HCT116 (cell line): ENCODE results near the gene ZNF91.

Experiments used
- CBX3 ChIP-seq: IDR thresholded peaks from 2 replicates; pipeline ENCODE4 v1.6.1; 2012; ENCODE audit warnings: low read depth
- CEBPB ChIP-seq: IDR thresholded peaks from 2 replicates; pipeline ENCODE4 v1.6.1; 2012; ENCODE audit warnings: low read depth
- EZH2 ChIP-seq: fragments of 200-600 bp; sonication (generic); IDR thresholded peaks from 2 replicates; pipeline ENCODE4 v1.6.1; 2017; ENCODE audit warnings: antibody characterized with exemption, mixed run types
- JUND ChIP-seq: IDR thresholded peaks from 2 replicates; pipeline ENCODE4 v1.6.1; 2012
- POLR2A ChIP-seq: IDR thresholded peaks from 2 replicates; pipeline ENCODE4 v1.7.0; 2011; ENCODE audit warnings: borderline replicate concordance; ENCODE audit not compliant: insufficient read depth, insufficient read length; ENCODE audit errors: extremely low read depth
- POLR2AphosphoS5 ChIP-seq: IDR thresholded peaks from 2 replicates; pipeline ENCODE4 v1.6.1; 2011; ENCODE audit warnings: mild to moderate bottlenecking, low read depth, low read length, moderate library complexity
- SIN3A ChIP-seq: IDR thresholded peaks from 2 replicates; pipeline ENCODE4 v1.6.1; 2012; ENCODE audit warnings: low read depth
- SP1 ChIP-seq: IDR thresholded peaks from 2 replicates; pipeline ENCODE4 v1.6.1; 2012; ENCODE audit warnings: low read depth
- SRF ChIP-seq: IDR thresholded peaks from 2 replicates; pipeline ENCODE4 v1.6.1; 2012; ENCODE audit warnings: low read depth
- YY1 ChIP-seq: IDR thresholded peaks from 2 replicates; pipeline ENCODE4 v1.6.1; 2011; ENCODE audit warnings: low read length, low read depth, moderate library complexity, mild to moderate bottlenecking; ENCODE audit not compliant: insufficient replicate concordance; ENCODE audit errors: extremely low read depth
- TF ChIP-seq, protein P1 (sequence below): IDR thresholded peaks from 2 replicates; pipeline ENCODE4 v1.6.1; 2012; ENCODE audit warnings: low read depth
- TF ChIP-seq, protein P2 (sequence below), 3 experiments: fragments of 200-600 bp in 1 of 3; sonication (generic) in 1 of 3; IDR thresholded peaks in 2 of 3; conservative IDR thresholded peaks in 1 of 3; 2 replicates each; pipeline ENCODE4 v1.5.1; 2012 to 2017; ENCODE audit warnings: low read depth in 2 of 3, low read length in 2 of 3, antibody characterized with exemption in 1 of 3, borderline replicate concordance in 1 of 3, control low read depth in 1 of 3, mild to moderate bottlenecking in 1 of 3, mixed read lengths in 1 of 3, mixed run types in 1 of 3, moderate library complexity in 1 of 3; ENCODE audit not compliant: insufficient read depth in 1 of 3
- TF ChIP-seq, protein P3 (sequence below): IDR thresholded peaks from 2 replicates; pipeline ENCODE4 v1.6.1; 2012

DNA sequence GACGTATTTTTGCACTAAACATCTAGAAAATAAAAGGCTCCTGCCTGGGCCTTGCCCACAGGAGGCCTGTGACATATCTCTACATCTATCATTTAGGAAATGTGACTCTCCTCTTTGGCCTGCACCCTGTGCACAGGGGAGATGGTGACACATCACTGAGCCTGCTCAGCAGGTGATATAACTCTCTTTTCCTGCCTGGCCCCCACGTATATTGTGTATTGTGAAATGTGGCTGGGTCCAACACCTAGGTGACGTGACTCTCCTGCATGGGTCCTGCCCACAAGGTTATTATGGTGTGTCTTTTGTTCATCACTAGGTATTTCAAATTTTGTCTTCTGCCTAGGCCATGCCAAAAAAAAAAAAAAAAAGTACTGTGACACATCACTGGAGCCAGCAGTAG is 83.7 kb downstream of the ZNF91 start:
- TF ChIP-seq POLR2A (no peak), JUND (no peak), SIN3A (no peak), POLR2AphosphoS5 (no peak), SP1 (no peak), EZH2 (no peak), CBX3 (no peak), CEBPB (no peak), YY1 (no peak), SRF (no peak)
- TF ChIP-seq, protein P1, sequence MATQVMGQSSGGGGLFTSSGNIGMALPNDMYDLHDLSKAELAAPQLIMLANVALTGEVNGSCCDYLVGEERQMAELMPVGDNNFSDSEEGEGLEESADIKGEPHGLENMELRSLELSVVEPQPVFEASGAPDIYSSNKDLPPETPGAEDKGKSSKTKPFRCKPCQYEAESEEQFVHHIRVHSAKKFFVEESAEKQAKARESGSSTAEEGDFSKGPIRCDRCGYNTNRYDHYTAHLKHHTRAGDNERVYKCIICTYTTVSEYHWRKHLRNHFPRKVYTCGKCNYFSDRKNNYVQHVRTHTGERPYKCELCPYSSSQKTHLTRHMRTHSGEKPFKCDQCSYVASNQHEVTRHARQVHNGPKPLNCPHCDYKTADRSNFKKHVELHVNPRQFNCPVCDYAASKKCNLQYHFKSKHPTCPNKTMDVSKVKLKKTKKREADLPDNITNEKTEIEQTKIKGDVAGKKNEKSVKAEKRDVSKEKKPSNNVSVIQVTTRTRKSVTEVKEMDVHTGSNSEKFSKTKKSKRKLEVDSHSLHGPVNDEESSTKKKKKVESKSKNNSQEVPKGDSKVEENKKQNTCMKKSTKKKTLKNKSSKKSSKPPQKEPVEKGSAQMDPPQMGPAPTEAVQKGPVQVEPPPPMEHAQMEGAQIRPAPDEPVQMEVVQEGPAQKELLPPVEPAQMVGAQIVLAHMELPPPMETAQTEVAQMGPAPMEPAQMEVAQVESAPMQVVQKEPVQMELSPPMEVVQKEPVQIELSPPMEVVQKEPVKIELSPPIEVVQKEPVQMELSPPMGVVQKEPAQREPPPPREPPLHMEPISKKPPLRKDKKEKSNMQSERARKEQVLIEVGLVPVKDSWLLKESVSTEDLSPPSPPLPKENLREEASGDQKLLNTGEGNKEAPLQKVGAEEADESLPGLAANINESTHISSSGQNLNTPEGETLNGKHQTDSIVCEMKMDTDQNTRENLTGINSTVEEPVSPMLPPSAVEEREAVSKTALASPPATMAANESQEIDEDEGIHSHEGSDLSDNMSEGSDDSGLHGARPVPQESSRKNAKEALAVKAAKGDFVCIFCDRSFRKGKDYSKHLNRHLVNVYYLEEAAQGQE = no peak
- TF ChIP-seq, protein P2, sequence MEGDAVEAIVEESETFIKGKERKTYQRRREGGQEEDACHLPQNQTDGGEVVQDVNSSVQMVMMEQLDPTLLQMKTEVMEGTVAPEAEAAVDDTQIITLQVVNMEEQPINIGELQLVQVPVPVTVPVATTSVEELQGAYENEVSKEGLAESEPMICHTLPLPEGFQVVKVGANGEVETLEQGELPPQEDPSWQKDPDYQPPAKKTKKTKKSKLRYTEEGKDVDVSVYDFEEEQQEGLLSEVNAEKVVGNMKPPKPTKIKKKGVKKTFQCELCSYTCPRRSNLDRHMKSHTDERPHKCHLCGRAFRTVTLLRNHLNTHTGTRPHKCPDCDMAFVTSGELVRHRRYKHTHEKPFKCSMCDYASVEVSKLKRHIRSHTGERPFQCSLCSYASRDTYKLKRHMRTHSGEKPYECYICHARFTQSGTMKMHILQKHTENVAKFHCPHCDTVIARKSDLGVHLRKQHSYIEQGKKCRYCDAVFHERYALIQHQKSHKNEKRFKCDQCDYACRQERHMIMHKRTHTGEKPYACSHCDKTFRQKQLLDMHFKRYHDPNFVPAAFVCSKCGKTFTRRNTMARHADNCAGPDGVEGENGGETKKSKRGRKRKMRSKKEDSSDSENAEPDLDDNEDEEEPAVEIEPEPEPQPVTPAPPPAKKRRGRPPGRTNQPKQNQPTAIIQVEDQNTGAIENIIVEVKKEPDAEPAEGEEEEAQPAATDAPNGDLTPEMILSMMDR (IDR thresholded peaks at IDR 0.05 in 2 of 3, conservative IDR thresholded peaks at IDR 0.05 in 1 of 3; ENCODE audit: borderline replicate concordance in 1 of 3, insufficient read depth in 1 of 3, low read depth in 2 of 3, low read length in 2 of 3) = no peak
- TF ChIP-seq, protein P3, sequence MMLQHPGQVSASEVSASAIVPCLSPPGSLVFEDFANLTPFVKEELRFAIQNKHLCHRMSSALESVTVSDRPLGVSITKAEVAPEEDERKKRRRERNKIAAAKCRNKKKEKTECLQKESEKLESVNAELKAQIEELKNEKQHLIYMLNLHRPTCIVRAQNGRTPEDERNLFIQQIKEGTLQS = no peak
